Measurements from ENCODE around the gene RAC2.

Gene RAC2

DNA sequence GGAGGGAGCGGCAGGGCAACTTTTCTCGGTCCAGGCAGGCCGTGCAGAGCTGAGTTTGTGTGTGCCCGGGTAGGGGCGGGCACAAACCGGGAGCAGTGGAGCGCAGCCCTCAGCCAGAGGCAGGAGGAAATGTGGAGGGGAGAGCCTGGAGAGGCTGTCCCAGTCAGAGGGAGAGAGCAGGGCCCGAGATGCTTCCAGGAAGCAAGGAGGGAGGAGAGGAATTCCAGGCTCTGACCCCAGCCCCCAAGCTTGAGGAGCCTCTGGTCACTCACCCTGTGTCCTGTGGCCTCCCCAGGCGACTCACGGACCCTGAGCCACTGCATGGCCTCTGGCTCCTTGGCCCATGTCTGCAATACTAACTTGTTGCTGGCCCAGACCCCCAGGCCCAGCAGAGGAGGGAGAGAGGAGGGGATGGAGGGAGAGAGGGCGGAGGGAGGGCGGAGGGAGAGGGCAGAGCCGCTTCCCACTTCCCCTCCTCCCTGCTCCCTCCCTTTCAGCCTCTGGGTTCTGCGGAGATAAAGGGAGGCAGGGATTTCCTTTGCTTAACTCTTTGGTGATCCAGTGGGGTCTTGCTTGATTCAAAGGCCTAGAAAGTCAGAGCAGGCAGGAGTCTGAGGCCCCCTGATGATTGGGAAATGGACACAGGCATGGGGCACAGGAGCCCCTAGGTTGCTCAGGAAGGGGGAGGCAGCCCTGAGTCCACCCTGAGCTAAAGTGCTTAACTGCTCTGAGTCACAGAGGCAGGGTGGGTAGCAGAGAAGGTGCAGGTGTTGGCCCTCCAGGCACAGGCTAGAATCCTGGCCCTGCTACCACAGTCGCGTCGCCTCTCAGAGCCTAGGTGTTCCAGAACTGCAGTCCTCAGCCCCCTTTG, 55.9 kb downstream of the RAC2 start, which contains the start of gene C1QTNF6:
C1QTNF6 (minus strand) TSS at position 357 of the 871 bp plus-strand sequence; CDS start at position 323, 34 bp downstream.
- TF ChIP-seq POLR2A (IDR thresholded peaks at IDR 0.05; ENCODE audit: low read depth, low read length): no peak
- FAIRE-seq (peak; percentile 78), DNase-seq (ENCODE audit: insufficient read length, low spot score) (no peak)

DNA sequence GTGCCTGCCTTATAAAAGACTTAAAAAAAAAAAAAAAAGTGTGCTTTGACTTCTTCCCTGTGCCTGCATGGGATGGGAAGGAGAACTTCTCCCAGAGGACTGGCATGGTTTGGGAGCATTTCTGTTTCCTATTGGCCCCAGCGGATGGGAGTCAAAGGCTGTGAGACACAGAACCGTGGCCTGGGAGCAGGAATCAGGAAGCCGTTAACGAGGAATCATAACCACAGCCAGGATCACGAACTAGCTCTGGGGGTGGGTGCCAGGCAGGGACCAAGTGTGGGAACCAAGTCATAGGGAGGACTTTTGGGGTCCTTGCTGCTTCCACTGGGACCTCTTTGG, 56.5 kb downstream of the RAC2 start:
- peak; percentile 31; the same call in 1 of the 2 replicates for TF ChIP-seq POLR2A (IDR thresholded peaks at IDR 0.05; ENCODE audit: low read depth, low read length)
- FAIRE-seq (peak; percentile 90), DNase-seq (ENCODE audit: insufficient read length, low spot score) (no peak)

DNA sequence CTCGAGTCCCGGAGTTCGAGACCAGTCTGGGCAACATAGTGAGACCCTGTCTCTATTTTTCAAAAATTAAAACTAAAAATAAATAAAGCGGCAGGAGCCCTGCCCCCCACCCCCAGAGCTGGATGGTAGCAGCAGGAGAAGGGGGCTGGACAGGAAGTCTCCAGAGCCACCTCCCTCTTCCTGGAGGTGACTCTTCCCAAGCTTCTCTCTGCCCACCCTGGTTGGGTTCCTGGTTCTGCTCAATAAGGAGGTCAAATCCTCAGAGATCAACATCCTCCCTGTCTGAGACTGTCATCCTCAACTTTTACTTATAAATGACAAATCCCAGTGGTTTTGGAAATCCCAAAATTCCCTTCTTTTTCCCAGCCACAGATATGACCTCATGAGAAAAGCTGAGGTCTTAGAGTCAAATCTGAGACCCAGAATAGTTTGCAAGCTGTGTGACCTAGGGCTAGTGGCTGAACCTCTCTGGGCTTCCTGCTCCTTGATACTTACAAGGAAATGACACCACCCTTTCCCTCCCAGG, 57.0 kb downstream of the RAC2 start:
- no peak for DNase-seq (ENCODE audit: insufficient read length, low spot score)
- no peak for TF ChIP-seq POLR2A (IDR thresholded peaks at IDR 0.05; ENCODE audit: low read depth, low read length)

DNA sequence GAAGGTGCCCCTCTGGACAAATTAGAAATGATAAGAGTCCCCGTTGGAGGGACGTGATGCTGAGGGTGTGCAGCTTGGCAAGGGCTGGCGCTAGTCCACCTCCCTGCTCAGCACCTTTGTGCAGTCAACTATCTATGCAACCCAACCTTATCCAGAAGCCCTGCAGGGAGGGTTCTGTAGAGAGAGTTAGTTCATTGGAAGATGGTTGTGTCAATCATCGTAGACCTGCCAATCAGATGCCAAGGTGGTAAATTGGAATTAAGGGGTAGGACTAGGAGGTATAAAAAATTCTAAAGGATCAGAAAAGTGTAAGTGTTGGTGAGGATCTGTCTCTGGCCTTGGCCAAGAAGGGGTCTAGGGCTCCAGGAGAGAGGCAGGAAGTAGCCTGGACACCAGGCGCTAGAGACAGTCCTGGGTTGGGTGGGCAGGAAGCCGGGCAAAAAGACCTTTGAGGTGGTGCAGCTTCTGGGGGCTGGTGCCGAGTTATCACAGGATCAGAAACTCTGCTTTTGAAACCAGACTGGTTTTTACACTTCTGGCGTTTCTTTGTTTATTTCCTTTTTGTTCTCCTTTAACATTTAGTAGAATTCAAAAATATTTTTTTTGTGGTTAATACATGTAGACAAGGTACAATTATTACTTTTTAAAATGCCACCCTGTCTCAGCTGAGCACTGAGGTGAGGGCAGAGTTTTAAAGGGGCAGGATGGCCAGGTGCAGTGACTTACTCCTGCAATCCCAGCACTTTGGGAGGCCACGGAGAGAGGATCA, 57.7 kb downstream of the RAC2 start:
- TF ChIP-seq POLR2A (IDR thresholded peaks at IDR 0.05; ENCODE audit: low read depth, low read length): no peak
- FAIRE-seq (peak; percentile 74), DNase-seq (ENCODE audit: insufficient read length, low spot score) (peak; percentile 54)

More for the DNA sequence above, 57.0 kb downstream of the RAC2 start:
- no peak for FAIRE-seq

DNA sequence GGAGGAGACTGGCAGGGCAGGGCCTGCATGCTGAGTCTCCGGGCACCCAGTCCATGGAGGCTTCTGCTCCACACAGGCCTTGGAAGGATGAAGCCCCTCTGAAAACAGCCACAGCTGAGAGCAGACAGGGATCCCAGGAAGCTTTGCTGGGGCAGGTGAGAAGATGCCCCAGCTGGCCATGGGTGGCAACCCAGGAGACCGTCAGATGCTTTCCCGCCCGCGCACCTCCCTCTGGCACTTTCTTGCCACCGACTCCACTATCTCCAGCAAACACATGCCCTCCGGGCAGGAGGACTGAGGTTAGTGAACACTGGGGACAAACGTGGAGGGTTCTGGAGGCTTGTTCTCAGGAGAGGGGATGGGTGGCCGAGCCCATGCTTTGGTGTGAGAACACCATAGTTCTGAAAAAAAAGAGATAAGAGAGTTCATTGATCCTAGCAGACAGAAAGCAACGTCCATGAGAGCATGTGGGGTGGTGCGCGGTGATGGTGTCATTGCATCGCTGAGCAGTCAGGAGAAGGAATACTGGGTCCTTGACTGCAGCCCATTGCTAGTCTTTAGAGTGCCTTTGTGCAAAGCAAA, 58.3 kb downstream of the RAC2 start:
- no peak for TF ChIP-seq POLR2A (IDR thresholded peaks at IDR 0.05; ENCODE audit: low read depth, low read length)
- DNase-seq (ENCODE audit: insufficient read length, low spot score) (no peak), FAIRE-seq (no peak)

DNA sequence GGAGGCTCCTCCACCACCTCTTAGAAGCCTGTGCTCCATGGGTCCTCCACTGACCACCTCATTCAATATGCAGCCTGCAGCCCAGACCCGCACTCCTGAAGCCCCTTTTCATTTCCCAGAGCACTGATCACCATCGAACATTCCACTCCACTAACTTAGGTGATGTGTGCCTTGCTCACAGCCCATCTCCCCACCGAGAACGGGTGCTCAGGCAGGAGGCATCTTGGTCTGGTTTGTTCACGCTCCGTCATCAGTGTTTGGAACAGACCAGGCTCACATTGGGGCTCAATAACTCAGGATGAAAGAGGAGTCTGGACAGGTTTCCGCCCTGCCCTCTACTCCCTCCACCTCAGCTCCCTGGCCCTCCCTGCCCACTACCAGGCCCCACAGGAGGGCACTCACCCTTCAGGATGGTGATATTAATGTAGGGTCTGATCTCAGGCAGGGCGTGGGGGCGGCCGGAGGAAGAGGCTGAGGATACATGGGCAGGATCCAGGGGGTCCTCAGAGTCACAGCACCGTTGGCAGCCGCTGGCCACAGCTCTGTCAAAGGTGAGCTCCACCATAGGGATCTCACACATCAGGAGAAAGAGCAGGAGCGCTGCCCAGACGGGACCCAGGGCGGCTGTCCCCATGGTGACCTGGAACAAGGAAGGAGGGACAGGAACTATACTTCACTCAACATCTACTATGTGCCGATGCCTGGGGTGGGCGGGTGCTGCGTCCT, 59.1 kb downstream of the RAC2 start:
- no peak for TF ChIP-seq POLR2A (IDR thresholded peaks at IDR 0.05; ENCODE audit: low read depth, low read length)
- no peak for DNase-seq (ENCODE audit: insufficient read length, low spot score)

DNA sequence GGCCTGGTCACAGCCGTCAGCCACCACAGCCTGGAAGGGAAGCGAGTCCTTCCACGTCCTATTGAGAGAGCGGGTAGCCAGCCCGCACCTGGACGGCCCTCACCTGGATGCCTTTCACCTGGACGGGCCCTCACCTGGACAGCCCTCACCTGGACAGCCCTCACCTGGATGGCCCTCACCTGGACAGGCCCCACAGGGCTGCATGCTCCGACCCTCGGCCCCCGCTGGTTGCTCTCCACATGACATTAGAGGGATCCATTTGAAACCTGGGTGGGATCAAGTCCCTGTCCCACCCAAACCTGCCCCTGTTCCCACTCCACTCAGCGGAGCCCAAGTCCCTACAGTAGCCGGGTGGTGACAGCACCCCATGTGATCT, 59.7 kb downstream of the RAC2 start:
- TF ChIP-seq POLR2A (IDR thresholded peaks at IDR 0.05; ENCODE audit: low read depth, low read length): no peak
- FAIRE-seq (no peak), DNase-seq (ENCODE audit: insufficient read length, low spot score) (no peak)

More for the DNA sequence above, 59.1 kb downstream of the RAC2 start:
- FAIRE-seq: no peak

DNA sequence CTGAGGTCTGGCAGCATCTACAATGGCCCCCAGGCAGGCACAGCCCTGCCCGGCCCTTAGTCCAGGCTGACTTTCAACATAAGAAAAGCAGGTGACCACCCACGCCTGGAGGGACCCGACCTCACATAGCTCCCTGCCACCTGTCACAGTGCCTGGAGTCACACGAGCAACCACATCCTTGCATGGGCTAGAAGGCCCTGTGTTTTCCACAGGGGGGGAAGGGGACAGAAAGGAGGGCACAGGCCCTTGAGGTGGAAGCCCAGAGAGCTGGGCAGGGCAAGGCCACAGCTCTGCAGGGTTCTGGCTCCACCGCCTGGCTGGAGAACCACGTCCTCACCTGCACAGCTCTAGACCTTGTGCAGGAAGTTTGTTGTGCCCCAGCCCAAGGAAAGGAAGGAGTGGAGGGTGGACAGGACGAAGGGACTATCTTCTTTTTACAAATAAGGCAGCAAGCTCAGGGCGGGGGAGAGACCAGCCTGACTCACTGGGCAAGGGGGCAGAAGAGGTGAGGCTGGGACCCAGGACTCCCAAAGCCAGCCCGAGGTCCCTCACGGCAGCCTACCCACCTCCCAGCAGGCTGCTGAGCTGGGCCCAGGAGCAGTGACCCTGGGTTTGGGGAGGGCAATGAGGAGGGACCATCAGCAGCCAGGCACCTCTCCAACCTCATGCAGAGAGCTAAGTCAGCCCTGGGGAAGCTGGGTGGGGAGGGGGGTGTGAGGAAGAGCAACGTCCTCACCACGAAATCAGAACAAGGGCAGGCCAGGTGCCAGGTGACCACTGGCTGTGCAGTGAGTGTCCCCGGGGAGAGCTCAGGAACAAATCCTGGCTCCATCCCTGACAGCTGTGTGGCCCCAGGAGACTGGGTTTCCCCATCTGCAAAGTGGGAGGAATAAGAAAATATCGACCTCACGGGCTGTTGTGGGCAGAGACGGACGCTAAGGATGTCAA, 60.4 kb downstream of the RAC2 start:
- no peak for TF ChIP-seq POLR2A (IDR thresholded peaks at IDR 0.05; ENCODE audit: low read depth, low read length)
- FAIRE-seq (no peak), DNase-seq (ENCODE audit: insufficient read length, low spot score) (no peak)

DNA sequence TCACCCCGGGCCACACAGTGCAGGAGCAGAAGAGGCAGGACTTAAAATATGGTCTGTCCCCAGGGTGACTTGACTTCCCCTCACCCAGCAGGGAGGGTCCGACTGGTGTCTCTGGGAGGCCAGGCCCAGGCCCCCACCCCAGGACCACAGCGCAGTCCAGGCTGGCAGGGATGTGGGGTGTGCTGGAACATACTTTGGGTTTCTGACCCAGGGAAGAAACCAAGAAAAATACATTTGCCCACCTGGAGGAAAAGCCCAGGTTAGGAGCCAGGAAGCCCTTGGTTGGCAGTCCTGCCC, 61.2 kb downstream of the RAC2 start:
- FAIRE-seq (no peak), DNase-seq (ENCODE audit: insufficient read length, low spot score) (no peak)
- TF ChIP-seq POLR2A (IDR thresholded peaks at IDR 0.05; ENCODE audit: low read depth, low read length): no peak

DNA sequence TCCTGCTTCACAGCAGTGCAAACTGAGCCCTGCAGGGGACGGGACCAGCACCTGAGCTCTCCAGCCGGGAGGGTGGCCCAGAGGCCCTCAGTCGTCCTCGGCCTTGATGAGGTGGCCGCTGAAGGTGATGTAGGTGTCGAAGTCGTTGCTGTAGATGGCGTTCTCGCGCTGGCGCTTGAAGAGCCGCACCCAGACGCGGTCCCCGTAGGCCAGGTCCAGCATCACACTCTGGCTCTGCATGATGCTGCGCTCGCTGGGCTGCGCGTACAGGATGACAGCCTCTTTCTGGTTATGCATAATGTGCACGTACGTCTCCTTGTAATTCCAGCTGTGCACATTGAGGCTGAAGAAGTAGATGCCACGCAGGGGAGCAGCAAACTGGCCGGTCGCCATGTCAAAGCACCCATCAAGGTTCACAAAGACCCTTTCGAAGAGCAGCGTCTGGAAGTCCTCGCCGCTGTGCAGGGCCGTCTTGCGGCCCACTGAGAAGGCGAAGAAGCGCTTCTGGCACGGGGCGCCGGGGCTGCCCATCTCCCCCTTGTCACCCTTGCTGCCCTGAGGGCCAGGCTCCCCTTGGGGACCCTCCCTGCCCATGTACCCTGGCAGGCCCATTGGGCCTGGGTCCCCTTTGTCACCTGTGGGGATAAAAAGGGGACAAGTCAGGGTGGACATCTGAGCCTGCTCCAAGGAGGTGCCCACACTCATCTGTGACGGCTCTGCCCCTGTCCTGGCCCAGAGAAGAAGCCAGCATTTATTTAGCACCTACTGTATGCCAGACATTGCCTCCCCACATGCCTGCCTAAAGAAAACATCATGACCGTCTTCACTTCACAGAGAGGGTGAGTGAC, 61.7 kb downstream of the RAC2 start:
- FAIRE-seq: no peak
- TF ChIP-seq POLR2A (IDR thresholded peaks at IDR 0.05; ENCODE audit: low read depth, low read length): no peak
- DNase-seq (ENCODE audit: insufficient read length, low spot score): no peak

DNA sequence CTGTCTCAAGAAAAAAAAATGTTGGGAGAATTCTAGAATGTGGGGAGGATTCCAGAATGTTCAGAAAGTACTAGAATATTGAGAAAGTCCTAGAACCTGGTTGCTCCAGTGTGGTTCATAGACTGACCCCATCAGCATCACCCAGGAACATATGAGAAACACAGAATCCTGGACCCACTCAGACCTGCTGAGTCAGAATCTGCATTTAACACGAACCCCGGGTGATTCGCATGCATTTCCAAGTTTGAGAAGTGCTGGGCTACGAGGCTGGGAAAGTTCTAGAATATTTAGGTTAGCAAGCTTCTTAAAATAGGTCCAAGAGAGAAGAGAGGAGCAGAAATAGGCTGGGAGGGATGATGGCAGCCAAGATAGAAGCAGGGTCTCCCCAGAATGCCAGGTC, 62.4 kb downstream of the RAC2 start:
- no peak for DNase-seq (ENCODE audit: insufficient read length, low spot score)
- FAIRE-seq: no peak
- TF ChIP-seq POLR2A (IDR thresholded peaks at IDR 0.05; ENCODE audit: low read depth, low read length): no peak

Data from H54 (cell line).